Measurements from ENCODE around the gene LIM2. TPM values are rescaled to one million over a fixed set of nuclear protein-coding genes. Genes with fewer than 3 reads are reported as not detected.

LIM2 gene
- total RNA-seq, 2 donors from 2014 or later, result not detected

DNA sequence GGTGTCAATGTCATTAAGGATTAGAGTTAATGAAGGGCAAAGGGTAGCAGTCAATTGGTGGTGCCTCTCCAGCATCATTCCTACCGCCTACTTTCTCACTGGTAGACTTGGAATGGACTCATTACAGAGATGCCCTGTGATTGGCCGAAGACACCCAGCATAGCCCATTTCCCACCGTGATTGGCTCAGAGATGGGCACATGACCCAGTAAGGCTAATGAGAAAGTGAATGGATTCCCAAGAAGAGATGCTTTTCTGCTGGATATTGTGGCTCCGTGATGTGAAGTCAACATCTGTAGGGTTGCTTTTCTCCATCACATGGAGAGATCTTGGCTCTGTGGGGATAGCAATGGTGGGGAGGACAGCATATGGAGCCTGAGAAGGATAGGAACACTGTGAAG is 57.4 kb downstream of the LIM2 start:
- intact Hi-C loops (cut with DNase I), result loop anchor here in 1 of 2 donors (10.0 kb wide), 1 partner anchor 74 kb away; no protein-coding TSS in a partner anchor
- ATAC-seq (no peak), DNase-seq (no peak)

Other genes starting within 250 kb of the LIM2 start
- 1 to 10 TPM; 1.6 to 2.2 TPM for gene SIGLEC7, start 245.7 kb downstream of the LIM2 start, total RNA-seq
- gene CD33, start 162.9 kb downstream of the LIM2 start, total RNA-seq, result 10 to 100 TPM in 1 of 2 donors, 1 to 10 TPM in 1; 3.2 to 11.4 TPM
- gene SIGLECL1, start 136.9 kb downstream of the LIM2 start, total RNA-seq, result not detected
- gene IGLON5, start 76.3 kb downstream of the LIM2 start, total RNA-seq, result under 1 TPM in 1 of 2 donors, not detected in 1; 0.16 TPM
- 1 to 10 TPM; 1.5 to 1.8 TPM for gene VSIG10L, start 45.8 kb downstream of the LIM2 start, total RNA-seq
- 100 to 1,000 TPM; 225 to 267 TPM for gene ETFB, start 21.6 kb downstream of the LIM2 start, total RNA-seq
- 1 to 10 TPM; 1.3 to 2.5 TPM for gene CLDND2, start 19.0 kb downstream of the LIM2 start, total RNA-seq
- 1 to 10 TPM in 1 of 2 donors, under 1 TPM in 1; 0.89 to 4.0 TPM for gene NKG7, start 15.3 kb downstream of the LIM2 start, total RNA-seq
- not detected for gene C19orf84, start 2.6 kb upstream of the LIM2 start, total RNA-seq
- gene SIGLEC10, start 29.7 kb upstream of the LIM2 start, total RNA-seq, result 1 to 10 TPM; 1.4 to 1.6 TPM
- under 1 TPM in 1 of 2 donors, not detected in 1; 0.09 TPM for gene SIGLEC8, start 70.5 kb upstream of the LIM2 start, total RNA-seq
- gene CEACAM18, start 90.6 kb upstream of the LIM2 start, total RNA-seq, result not detected
- 1 to 10 TPM in 1 of 2 donors, not detected in 1; 1.1 TPM for gene SIGLEC12, start 113.8 kb upstream of the LIM2 start, total RNA-seq
- gene SIGLEC6, start 143.7 kb upstream of the LIM2 start, total RNA-seq, result 1 to 10 TPM in 1 of 2 donors, not detected in 1; 1.0 TPM
- 10 to 100 TPM in 1 of 2 donors, 1 to 10 TPM in 1; 9.6 to 10.8 TPM for gene ZNF175, start 183.3 kb upstream of the LIM2 start, total RNA-seq
- under 1 TPM; 0.71 to 0.81 TPM for gene SIGLEC5, start 242.4 kb upstream of the LIM2 start, total RNA-seq

All from left cardiac atrium (tissue), 4 donors.